Breast epithelium (tissue), 3 donors: ENCODE measurements around the gene IGLL1.

Source experiments
- POLR2A ChIP-seq: fragments of 450-650 bp; IDR thresholded peaks from one replicate; pipeline ENCODE4 v1.6.1; 2016; ENCODE audit warnings: antibody characterized with exemption, mild to moderate bottlenecking, moderate library complexity
- POLR2AphosphoS5 ChIP-seq, 3 donors: sonication (generic); formaldehyde crosslinking; IDR thresholded peaks; one replicate each; pipeline ENCODE4 v1.6.1; 2017; ENCODE audit warnings: antibody characterized with exemption in 3 of 3

DNA sequence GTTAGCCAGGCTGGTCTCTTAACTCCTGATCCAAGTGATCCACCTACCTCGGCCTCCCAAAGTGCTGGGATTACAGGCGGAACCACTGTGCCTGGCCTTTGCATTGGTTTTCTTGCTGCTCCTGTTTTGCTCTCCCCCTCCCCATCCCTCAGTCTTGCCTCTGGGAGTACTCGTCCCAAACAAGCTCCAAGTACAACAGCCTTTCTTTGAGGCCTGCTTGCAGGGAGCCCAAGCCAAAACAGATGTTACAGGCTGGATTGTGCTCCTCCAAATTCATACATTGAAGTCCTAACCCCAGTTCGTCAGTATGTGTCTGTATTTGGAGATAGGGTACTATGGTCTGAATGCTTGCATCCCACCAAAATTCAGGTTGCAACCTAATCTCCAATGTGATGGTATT lies 8.6 kb downstream of the IGLL1 start:
- no peak for TF ChIP-seq POLR2A
- TF ChIP-seq POLR2AphosphoS5 (IDR thresholded peaks at IDR 0.05) = no peak
